OCI-M2 (cell line): ENCODE data around the gene COX15.
"Not testable (repeated sequence)": the region's sequence is repeated elsewhere in the genome, so short reads cannot be mapped to it uniquely, and the experiment has no call there.

Experiments used
- DNase-seq: peaks from one replicate; lab custom pipeline; 2025; ENCODE audit not compliant: unreplicated experiment; lab: John Stamatoyannopoulos, UW

The COX15 gene

GRCh38 chr10:99742254-99742653 is 10.3 kb upstream of the COX15 start:
- DNase-seq: no peak

DNA sequence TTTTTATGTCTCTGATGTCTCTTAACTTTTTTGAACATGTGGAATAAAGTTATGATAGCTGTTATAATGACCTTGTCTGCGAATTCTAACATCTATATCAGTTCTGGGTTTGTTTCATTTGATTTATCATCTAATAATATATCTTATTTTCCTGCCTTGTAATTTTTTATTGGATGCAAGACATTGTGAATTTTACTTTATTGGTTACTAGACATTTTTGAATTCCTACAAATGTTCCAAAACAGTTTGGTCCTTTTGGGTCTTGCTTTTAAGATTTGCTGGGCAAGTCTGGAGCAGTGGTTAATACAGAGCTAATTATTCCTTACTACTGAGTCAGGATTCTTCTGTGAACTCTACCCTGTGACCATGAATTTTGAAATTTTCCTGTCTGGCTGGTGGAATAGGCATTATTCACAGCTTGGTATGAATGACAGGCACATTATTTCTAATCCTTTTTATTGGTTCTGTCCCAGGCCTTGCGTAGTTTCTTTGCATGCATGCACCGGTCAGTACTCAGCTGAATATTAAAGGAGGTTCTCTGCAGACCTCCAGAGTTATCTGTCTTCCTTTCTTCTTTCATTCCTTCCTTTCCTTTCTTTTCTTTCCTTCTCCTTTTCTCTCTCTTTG is 9.1 kb upstream of the COX15 start:
- no peak for DNase-seq

- DNase-seq: no peak
Measured at GRCh38 chr10:99740260-99740659, 8.3 kb upstream of the COX15 start.

DNA sequence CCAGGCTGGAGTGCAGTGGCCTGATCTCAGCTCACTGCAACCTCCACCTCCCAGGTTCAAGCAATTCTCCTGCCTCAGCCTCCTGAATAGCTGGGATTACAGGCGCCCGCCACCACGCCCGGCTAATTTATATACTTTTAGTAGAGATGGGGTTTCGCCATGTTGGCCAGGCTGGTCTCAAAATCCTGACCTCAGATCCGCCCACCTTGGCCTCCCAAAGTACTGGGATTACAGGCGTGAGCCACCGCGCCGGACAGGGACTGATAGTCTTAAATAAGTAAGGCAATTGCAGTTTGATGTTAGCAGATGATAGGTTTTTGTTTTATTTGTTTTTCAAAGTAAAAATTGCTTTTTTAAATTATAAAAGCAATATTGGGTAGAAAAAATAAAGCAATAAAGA is 2.2 kb upstream of the COX15 start:
- DNase-seq: not testable (repeated sequence)

- no peak for DNase-seq
Measured at GRCh38 chr10:99733366-99733765, 1.4 kb upstream of the COX15 start.

DNA sequence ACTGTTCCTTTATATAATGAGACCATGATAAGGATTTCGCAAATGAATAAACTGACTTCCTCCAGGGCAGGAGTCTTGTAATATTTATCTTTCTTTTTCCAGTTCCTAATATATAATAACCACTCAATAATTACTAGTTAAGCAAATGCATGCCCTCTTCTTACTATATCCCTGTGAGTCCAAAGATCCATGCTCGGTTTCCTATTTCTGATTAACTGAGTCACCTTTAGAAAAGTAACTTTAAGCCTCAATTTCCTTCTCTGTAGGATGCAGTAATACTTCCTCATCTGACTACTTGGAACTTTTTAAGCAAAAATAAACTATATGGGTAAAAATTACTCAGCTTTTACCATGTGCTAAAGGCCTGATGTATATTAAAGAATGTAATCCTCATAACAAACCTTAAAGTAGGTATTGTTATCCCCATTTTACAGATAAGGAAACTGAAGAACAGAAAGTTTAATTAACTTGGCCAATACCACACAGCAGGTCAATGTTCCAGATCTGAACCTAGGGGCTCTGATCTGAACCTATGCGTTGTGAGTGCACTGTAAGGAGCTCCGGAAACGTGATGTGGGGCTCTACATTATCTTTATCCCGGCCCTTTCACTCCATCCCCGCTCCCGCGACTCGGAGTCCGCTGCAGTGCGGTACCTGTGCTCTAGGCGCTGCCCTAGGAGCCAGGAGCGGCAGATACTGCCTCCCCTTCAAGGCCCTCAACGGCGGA is 458 bp downstream of the COX15 start:
- DNase-seq: no peak

DNA sequence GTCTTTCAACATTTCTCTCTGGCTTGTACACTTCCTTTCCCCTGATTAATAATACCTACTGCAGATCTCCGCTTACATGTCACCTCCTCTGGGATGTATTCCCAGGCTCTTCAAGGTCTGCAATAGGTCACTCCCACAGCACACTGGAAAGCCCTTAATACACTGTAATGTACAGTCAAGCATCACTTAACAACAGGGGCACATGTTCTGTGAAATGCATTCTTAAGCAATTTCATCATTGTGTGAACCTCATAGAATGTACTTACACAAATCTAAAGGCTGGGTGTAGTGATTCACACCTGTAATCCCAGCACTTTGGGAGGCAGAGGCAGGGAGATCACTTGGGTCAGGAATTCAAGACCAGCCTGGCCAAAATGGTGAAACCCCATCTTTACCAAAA is 1.9 kb downstream of the COX15 start:
- DNase-seq: no peak

- no peak for DNase-seq
Measured at GRCh38 chr10:99720387-99720786, 11.5 kb downstream of the COX15 start.

DNA sequence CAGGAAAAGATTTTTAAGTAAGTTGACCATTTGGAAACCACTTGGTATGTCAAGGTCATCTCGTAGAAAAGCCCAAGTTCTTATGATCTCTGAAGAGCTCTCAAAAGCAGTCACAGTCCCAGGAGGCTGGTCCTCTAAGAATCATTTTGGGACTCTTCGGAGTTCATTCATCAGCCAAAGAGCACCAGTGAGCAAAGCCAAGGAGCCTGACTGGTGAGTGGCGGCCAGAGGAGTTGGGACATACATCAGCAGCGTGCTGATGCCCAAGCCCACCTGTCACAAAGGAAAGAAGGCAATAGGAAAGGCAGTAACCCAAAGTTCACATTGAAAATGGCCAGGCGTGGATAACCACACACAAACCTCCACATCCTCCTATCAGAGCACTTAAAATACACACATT is 17.5 kb downstream of the COX15 start:
- DNase-seq: no peak

DNA sequence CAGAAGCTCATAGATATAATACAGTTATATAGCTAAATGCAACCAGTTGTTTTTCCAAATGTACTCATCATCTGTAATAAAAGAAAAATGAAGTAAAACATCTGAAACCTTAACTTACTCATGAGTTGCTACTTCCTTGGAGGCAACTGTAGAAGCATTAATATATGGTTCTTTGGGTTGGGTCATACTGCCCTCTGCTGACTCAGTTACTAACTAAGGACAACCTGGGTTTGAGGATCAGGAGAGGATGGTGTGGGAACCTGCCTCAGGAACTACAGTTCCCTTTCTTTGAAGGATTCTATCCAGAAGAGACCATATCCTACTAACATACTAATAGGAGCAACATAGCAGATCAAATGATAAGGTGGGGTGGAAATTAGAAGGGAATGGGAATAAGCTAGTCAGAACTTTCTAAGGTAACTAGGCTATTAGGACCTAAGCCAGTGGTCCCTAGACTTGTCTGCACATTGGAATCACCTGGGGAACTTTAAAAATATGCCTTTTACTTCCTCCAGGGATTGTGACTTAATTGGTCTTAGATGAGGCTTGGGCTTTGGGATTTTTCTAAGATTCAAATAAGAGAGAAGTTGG is 20.7 kb downstream of the COX15 start:
- DNase-seq: no peak

DNA sequence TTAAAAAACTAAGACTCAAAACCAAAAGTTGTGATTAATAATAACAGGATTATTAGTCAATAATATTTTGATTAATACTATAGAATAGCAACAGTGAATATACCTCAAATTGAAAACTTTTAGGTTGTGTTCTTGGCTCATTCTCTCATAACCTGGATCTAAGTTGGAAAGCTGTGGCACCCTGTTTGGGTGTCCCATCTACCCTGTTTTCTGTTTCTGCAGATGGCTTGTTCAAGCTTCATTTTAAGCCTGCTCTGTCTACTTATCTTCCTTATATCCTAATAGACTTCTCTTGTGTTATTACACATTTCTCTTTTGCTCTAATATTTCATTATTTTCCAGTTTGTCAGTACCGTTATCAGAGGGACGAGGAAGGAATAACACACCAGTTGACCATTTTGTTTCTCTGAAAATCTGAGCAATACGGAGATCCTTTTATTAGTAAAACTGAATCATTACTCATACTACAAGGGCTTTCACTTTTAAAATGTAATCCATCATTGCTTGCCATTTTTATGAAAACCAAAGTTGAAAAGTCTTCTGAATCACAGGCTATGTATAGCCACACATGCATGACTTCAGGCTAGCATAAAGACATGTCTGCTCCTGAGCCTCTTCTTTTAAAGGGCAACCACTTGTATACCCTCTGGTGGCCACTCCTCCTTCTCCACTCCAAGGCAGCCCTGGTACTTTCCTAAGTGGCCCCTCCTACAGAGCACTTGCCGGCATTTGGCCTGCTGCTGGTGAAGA is 22.3 kb downstream of the COX15 start:
- DNase-seq: no peak

- DNase-seq: no peak
Measured at GRCh38 chr10:99708428-99709012, 23.4 kb downstream of the COX15 start.

DNA sequence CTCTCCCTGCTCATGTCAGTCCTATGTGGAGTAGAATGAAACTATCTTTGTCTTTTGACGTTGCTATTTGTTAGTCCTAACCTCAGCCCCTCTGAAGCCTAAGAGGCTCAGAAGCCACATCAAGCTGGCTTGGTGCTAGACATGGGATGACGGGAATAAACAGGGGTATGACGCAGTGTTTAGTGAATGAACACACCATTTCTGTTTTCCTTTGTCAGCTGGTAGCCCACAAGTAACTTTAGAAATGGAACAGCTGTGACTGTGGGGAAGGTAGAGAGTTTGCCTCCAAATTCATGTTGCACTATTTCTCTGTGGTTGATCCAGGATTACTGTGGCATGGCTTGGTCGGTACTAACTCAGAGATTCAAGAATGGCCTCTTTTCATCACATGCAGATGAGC is 31.3 kb downstream of the COX15 start:
- DNase-seq: no peak

- DNase-seq: no peak
Measured at GRCh38 chr10:99698504-99699080, 33.3 kb downstream of the COX15 start.

- DNase-seq: no peak
Measured at GRCh38 chr10:99695761-99696160, 36.2 kb downstream of the COX15 start.

DNA sequence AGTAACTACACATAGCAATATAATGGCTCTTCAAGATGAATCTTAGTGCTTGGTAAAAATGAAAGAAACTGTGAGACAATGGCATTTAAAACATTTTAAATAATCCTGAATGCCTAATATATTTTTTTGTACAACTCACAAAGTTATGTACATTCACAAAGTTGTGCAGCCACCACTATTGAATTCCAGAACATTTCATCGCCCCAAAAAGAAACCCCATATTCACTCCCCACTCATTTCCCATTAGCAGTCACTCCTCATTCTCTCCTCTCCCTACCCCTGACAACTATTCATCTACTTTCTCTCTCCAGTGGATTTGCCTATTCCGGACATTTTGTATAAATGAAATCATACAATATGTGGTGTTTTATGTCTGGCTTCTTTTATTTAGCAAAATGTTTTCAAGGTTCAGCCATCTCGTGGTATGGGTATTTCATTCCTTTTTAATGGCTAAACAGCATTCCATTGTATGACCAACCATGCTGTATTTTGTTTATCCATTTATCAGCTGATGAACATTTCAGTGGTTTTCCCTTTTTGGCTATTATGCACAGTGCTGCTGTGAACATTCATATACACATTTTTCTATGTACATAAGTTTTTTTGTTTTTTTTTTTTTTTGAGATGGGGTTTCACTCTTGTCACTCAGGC is 37.9 kb downstream of the COX15 start:
- no peak for DNase-seq

- no peak for DNase-seq
Measured at GRCh38 chr10:99689461-99689860, 42.5 kb downstream of the COX15 start.

DNA sequence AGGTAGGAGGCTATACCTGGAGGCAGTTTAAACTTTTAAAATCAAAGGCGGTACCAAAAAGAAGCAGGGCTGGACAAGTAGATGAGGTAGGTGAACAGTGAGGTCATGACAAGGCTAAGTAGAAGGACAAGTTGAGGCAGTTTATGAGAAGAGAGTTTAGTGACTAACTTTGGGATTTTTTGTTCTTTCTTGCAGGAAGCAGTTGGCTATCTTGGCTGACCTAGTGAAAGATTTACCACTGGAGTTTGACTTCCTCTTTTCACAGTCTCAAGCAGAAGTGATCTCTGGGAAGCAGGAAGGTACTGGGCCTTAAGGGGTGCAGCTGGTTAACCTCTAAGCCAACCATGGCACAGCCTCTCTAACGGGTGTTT is 46.3 kb downstream of the COX15 start:
- peak; percentile 22 for DNase-seq

DNA sequence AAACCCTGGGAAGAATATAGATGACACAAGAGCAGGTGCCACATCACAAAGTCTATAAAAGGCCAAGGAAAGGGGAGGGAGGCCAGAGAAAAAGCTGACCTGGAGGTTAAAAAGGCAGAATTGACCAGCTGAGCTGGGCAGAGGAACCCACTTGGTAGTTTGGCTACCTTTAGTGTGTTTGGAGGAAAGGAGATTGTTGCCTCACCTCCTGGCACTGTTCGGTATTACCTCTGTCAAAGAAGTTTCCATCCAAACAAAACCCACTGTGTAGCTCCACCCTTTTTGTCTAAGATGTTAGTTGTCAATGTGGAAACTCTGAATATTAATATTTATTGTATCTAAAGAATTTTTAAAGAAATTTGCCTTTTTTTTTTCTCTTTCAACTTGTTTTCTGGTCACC is 49.2 kb downstream of the COX15 start:
- DNase-seq: no peak
